HG03139 (cell line): ENCODE measurements around the gene OR10G2.
"Not testable (repeated sequence)": the region's sequence is repeated elsewhere in the genome, so short reads cannot be mapped to it uniquely, and the experiment has no call there.

Source experiments
- ATAC-seq: cut with Tn5 transposase; IDR thresholded peaks from one replicate; pipeline ENCODE4 v1.9.1; 2021; ENCODE audit not compliant: unreplicated experiment

Gene OR10G2

DNA sequence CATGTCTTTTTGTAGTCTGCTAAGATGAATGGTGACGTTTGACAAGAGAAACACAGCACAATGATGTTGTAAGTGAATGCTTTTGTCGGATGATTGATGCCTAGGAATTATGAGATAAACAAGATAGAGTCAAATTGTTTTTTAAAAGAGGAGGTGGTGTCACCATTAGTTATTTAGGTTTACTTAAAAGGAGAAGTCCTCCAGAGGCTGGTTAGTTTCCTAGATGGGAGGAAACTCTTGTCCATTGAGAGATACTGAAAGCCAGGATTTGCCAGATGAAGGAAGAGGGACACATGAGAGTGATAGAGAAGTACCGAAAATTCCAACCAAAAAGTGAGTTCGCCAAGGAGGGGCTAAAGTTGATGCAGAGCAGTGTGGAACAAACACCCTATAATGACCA, at the start of gene OR10G2:
Gene OR10G2 (minus strand): TSS at position 101 of the 400 bp plus-strand sequence. CDS start 98 bp downstream, at position 3.
- no peak for ATAC-seq

DNA sequence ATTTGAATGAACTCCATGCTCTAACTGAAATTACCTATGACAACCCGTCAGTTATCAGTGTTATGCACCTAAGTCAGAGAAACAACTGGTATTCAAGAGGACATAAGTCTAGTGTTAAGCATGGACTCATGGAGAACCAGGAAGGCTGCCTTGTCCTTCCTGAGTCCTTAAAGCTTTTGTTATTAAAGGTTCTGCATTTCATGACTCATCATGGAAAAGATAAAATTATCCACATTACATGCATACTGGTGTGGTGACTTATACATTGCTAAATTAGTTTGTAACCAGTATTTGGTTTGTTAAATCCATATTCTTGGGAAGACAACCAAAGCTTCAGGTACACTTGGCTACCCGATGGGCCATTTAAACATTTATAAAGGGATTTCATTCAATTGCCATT, 45.3 kb upstream of the OR10G2 start:
- no peak for ATAC-seq

DNA sequence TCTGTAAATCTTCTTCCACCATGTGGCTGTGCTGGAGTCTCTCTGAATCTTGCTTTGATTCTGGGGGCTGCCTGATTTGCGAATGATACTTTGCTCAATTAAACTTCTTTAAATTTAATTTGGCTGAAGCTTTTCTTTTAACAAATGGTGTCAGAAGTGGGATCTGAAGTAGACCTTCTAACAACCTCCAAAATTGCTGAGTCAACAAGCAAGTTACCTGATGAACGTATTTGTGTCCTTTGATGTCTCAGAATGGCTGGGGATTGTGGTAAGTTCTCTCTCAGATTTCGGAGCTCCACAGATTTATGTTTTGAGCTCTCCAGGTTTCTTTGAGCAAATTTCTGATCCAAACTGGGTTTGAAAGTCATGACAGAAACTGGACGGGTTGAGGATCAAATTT, 40.8 kb upstream of the OR10G2 start:
- no peak for ATAC-seq

DNA sequence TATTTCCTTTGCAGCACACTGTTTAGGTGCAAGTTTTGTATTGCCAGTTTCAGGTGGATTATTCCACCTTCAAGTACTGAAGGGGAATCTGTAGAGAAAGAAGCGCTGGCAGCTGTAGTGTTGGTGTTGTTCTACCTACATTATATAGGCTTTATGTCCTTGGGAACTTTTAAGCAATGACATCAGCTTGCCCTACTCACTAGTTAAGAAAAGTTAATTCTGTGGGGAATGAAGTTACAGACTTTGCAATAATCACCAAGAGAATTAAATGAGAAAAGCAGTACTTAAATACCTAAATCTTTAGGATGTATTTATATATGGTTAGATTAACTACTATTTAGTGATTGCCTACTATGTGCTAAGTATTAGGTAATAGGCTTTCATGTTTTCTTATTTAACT, 39.0 kb upstream of the OR10G2 start, which contains the start of gene OR4E1:
Gene OR4E1 (minus strand): TSS at position 101 of the 400 bp plus-strand sequence. CDS start 2,883 bp downstream, outside the sequence.
- ATAC-seq, result no peak

GRCh38 chr14:21672116-21672515, 37.4 kb upstream of the OR10G2 start:
- no peak for ATAC-seq

DNA sequence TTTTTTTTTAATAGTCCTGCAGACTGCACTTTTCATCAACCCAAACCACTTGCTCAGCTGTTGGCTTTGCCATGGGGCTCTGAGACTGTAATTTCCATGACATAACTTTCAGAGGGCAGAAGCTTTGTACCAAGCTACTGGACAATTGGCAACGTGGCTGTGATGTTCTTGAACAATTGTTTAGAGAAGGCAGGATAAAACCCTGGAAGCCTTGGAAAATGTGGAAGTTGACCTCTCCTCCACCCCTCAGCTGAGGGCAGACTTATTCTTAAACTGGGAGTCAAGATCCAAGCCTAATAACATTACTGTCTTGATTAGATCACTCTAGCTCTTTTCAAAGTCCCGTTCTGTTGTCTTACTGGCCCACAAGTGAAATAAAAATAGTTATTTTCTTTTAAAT, 36.6 kb upstream of the OR10G2 start:
- no peak for ATAC-seq

- no peak for ATAC-seq
These were observed 34.5 kb upstream of the OR10G2 start for GRCh38 chr14:21669284-21669683.

DNA sequence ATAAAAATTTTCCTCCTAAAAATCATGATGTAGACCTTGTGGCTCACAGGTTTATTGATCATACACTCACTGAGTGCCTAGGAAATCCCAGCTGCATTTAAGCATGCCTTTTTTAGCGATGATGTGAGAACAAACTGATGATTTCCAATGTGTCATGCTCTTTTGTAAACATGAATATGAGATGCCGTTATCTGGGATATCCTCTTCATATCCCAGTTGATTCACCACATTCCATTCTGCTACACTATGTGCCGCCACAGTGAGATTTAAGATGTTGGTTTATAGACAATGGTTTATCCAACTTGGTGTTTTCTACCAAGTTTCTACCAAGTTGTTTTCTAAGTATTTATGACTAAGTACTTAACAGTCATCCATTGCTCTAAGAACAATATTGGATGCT, 33.6 kb upstream of the OR10G2 start:
- ATAC-seq, result no peak

GRCh38 chr14:21656980-21657379, 22.2 kb upstream of the OR10G2 start:
- ATAC-seq, result no peak

DNA sequence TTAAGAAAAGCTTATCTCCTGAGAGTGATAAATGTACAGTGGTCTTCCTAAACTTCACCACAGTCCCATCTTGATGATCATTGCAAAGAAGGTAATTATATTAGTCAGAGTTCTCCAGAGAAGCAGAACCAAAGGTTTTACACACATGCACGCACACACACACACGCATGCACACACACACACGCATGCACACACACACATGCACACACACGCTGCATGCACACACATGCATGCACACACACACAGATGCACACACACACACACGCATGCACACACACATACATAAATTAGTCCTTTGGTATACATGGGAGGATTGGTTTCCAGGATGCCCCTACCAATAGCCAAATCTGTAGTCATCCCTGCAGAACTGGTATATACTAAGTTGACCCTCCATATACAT, 19.5 kb upstream of the OR10G2 start:
- ATAC-seq, result no peak

GRCh38 chr14:21653331-21653885, 18.7 kb upstream of the OR10G2 start, which contains the start of gene OR4E2:
TSS of gene OR4E2 (plus strand) at chr14:21653835. CDS start at chr14:21665083, 11,248 bp downstream.
- ATAC-seq, result no peak

GRCh38 chr14:21652209-21652808, 17.6 kb upstream of the OR10G2 start:
- ATAC-seq, result no peak

- ATAC-seq, result no peak
These were observed 12.6 kb upstream of the OR10G2 start for GRCh38 chr14:21647380-21647779.

DNA sequence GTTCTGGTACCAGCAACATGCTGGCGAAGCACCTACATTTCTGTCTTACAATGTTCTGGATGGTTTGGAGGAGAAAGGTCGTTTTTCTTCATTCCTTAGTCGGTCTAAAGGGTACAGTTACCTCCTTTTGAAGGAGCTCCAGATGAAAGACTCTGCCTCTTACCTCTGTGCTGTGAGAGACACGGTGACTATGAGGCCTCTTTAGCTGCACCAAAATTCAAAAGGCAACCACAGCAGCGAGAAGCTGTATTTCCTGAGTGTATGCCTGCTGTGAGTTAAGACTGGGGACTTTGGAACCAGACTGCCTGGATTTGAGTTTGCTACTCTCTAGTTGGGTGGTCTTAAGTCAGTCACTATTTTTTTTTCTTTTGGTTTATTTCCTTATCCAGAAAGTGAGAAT, 8.7 kb upstream of the OR10G2 start:
- ATAC-seq, result no peak

DNA sequence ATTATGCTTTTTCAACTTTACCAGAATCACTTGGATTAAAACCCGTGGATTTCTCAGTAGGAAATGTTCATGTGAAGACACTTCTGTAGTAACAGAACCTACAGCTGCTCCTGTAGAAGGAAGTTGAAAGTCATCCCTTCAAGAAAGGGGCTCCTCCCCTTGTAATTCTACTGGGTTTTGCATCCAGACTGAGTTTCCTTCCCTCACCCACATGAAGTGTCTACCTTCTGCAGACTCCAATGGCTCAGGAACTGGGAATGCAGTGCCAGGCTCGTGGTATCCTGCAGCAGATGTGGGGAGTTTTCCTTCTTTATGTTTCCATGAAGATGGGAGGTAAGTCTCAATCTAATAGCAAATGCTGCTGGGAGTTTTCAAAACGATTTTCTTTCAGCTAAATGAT, 7.9 kb upstream of the OR10G2 start:
- ATAC-seq, result no peak

DNA sequence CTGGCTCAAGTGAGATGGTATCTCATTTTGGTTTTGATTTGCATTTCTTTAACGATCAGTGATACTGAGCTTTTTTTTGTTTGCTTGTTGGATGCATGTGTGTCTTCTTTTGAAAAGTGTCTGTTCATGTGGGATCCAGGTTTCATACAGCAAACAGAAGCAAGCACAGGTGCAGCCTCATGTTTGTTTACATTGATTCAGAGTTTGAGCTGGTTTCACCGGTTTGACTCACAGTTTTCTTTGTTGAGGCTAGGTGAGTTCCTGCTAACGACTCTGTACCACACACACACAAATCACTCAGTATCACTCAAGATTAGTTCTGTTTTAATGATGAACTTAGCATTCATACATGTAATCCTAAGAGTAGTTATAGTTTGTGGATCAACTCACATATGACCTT, 3.7 kb downstream of the OR10G2 start:
- no peak for ATAC-seq

GRCh38 chr14:21630503-21630902, 4.2 kb downstream of the OR10G2 start:
- not testable (repeated sequence) for ATAC-seq

- ATAC-seq, result no peak
These were observed 8.1 kb downstream of the OR10G2 start for GRCh38 chr14:21626491-21627230.

DNA sequence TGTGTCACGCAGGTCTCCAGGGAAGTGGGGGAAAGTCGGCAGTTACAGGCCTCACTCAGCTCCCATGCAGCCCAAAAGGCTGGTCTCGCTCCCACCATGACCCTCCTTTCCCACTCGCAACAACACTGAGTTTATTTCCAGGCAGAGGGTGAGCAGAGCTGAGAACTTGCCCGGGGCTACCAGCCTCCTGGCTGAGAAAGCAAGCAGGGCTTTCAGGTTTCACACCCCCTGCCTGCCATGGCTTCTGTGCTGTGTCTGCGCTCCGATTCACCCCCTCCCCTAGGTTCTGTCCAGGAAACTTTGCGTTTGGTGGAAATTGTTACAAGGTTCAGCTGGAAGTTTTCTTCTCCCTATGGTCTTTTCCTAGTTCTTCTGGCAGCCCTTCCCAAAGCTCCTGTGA, 17.1 kb downstream of the OR10G2 start:
- no peak for ATAC-seq

- ATAC-seq, result no peak
These were observed 20.5 kb downstream of the OR10G2 start for GRCh38 chr14:21614240-21614639.

DNA sequence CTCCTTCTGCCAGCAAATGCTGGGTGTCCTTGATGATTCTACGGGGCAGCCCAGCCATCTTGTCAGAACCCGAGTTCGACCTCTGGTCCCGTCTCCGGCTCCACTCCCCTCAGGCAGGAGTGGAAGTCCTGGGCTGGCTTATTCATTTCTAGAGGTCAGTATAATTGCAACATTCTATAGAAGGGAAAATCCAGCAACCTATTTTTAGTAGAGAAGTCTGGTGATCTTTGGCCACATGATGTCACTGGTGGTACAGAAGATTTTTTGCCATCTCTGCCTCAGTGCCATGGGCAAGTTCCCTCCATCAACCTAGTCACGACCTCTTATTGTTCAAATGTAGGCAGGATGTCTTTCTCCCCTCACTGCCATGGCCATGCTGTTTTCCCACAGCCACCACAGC, 22.4 kb downstream of the OR10G2 start:
- ATAC-seq, result no peak

GRCh38 chr14:21602181-21602580, 32.6 kb downstream of the OR10G2 start:
- ATAC-seq, result not testable (repeated sequence)
